GM20000 (cell line): Measurements from ENCODE around the gene EPB41L3.

Experiments
- DNase-seq: peaks from one replicate; pipeline ENCODE4 v3.0.0; 2012; ENCODE audit warnings: low spot score
- CTCF ChIP-seq: IDR thresholded peaks from 2 replicates; pipeline ENCODE4 v1.5.1; 2012; ENCODE audit warnings: mild to moderate bottlenecking, control low read depth; ENCODE audit errors: extremely low read depth, missing control alignments

EPB41L3 gene

DNA sequence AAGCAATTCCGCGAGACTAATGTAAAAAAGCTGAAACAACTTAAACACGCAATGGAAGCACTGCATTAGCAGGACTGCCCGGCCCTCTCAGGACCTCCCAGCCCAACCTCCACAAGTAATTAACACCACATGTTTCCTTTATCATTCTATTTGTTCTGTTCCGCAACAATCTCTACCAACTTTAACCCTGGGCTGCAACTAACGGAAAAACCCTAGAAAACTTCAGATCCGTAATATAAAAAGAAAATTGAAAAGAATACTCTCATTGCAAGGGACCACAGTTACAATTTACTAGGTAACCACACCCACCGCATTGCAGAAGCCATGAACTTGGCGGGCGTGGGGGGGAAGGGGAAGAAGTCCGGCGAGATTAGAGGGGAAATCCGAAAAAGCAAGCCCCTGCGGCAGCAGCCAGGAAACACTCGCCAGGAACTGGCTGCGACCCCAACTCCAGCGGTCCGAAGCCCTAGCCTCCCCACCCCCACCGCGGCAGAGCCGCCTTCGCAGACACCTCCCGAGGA, 1.2 kb downstream of the EPB41L3 start:
- no peak for TF ChIP-seq CTCF

GRCh38 chr18:5541644-5542043, 2.2 kb downstream of the EPB41L3 start:
- no peak for TF ChIP-seq CTCF
- no peak for DNase-seq

More for the DNA sequence above, 1.2 kb downstream of the EPB41L3 start:
- no peak for DNase-seq

DNA sequence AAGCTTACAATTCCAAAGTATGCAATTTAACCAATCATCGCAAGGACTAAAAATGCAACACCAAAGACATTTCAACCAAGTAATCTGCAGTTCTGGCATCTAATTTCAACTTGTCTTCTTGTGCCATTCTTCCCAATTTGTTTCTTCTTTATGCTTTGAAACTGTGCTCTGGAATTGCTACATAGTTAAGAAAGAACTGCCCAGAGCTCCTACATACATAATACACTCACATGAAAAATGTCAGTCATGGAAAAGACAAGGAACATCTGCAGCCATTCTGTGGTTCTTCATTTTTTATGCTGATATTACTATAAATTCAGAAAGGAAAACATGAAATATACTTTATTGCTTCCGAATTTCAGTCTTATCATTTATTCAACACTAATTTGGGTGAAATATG, 4.4 kb downstream of the EPB41L3 start:
- no peak for TF ChIP-seq CTCF
- DNase-seq = no peak

DNA sequence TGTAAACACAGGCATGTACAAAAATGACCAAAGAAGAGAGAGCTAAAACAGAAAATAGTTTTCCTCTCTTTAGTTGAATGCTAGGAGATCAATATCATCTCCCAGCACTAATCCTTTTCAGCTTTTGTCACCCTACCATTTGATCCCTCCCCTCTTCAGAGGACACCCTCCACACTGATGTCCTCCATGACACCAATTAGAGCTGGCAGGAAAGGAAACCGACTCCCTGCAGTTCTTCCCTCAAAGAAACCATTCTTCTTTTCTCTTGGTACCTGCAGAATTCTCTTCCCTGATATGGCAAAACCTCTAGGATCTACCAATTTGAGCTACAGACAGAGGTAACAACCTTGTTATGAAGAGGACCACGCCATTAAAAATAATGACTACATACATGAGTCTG, 5.3 kb downstream of the EPB41L3 start:
- DNase-seq = no peak
- TF ChIP-seq CTCF = no peak

DNA sequence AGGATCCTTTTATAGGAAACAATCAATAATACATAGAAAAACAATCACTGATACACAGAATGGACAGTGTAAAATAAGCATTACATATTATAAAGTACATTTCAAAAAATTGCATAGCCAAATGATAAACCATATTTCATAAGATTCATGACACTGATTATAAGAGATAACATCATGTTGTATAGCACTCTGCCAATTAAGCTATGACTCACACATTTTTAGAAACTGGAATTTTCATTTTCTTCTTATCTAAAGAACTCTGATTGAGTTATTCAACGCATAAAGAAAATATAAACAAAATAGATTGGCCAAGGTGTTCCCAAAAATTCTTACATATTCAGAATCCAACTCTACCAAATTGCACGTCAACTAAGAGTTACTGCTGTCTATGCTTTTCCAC, 5.9 kb downstream of the EPB41L3 start:
- TF ChIP-seq CTCF = no peak
- DNase-seq = no peak

GRCh38 chr18:5534845-5535244, 9.0 kb downstream of the EPB41L3 start:
- TF ChIP-seq CTCF = no peak
- DNase-seq = no peak

DNA sequence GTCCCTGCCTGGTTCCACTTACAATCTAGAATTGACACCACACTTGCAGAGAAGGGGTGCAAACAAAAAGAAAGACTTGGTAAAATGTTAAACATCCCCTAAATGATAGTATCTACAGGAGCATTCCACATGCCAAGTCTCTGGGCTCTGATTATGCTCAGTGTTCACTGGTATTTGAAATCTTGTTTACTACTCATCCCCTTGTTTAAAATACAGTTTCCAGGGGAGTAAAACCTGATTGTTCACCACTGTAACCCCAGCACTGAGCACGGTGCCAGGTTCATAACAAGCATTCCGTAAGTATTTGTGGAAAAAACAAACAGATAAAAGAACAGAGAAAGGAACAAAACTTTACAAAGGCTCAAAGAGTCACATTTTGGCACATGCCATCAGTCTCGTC, 11.7 kb downstream of the EPB41L3 start:
- no peak for TF ChIP-seq CTCF
- no peak for DNase-seq
